K562 (cell line): Measurements from ENCODE around the gene NUCB2. TPM values are rescaled to one million over a fixed set of nuclear protein-coding genes. Genes with fewer than 3 reads are reported as not detected.
A peak's percentile ranks its signal among the peaks of the same experiment; 100 is the strongest.
"Not testable (repeated sequence)": the region's sequence is repeated elsewhere in the genome, so short reads cannot be mapped to it uniquely, and the experiment has no call there.

Experiments used
- ATAC-seq: fragments of 200-7000 bp; cut with Tn5 transposase; 3 replicates; pipeline ENCODE4 v1.9.1; 2020; ENCODE audit warnings: moderate library complexity
- BruUV-seq: library from RNA; stranded (reverse); fragments of 400-500 nt; replicated peaks from 2 replicates; lab custom pipeline; 2021; lab: Mats Ljungman, UMichigan
- CTCF ChIA-PET: fragments of 300-600 bp; formaldehyde crosslinking; extraction: SDS; loops from one replicate; lab custom pipeline; 2021; ENCODE audit warnings: low intra/inter-chr PET ratio; lab: Yijun Ruan, JAX
- POLR2A ChIA-PET: fragments of 300-600, 350-650 bp; sonication (Branson Sonifier 250); formaldehyde crosslinking; extraction: SDS; loops from one replicate; lab custom pipeline; 2021; ENCODE audit warnings: antibody characterized with exemption, inconsistent platforms; lab: Yijun Ruan, JAX
- DNase-seq, 4 experiments: peaks; one replicate each; pipeline versions ENCODE4 v3.0.0 to v3.0.0-alpha.2; 2011 to 2018; ENCODE audit warnings: low spot score in 3 of 4, mixed read lengths in 3 of 4; ENCODE audit errors: extremely low read depth in 1 of 4
- FAIRE-seq: peaks from 2 replicates; lab custom pipeline; 2011; peaks lifted over from hg19 to GRCh38; lab: Jason Lieb, UNC
- H2AFZ ChIP-seq: 2 replicates; pipeline ENCODE4 v1.6.0; 2011; ENCODE audit warnings: low read depth, low read length, control low read depth, inconsistent platforms
- H3K27ac ChIP-seq: fragments of 200-600 bp; 3 replicates; pipeline ENCODE4 v1.8.0; 2011; ENCODE audit warnings: low read depth, mild to moderate bottlenecking, control low read depth, inconsistent platforms, low read length, moderate library complexity, mixed read lengths; ENCODE audit errors: extremely low read depth
- H3K27me3 ChIP-seq, 2 experiments: fragments of 300-600 bp in 1 of 2; 2 replicates in 1 of 2; 3 replicates in 1 of 2; pipeline versions ENCODE4 v1.6.0 to v1.8.0; 2011; ENCODE audit warnings: inconsistent platforms in 2 of 2, low read length in 2 of 2, mild to moderate bottlenecking in 1 of 2, mixed read lengths in 1 of 2, moderate library complexity in 1 of 2; ENCODE audit not compliant: control insufficient read depth in 2 of 2, insufficient read depth in 2 of 2
- H3K36me3 ChIP-seq: fragments of 300-600 bp; 3 replicates; pipeline ENCODE4 v1.8.0; 2011; ENCODE audit warnings: mild to moderate bottlenecking, low read length, inconsistent platforms; ENCODE audit not compliant: control insufficient read depth, insufficient read depth
- H3K4me1 ChIP-seq, 2 experiments: fragments of 200-600 bp in 1 of 2; replicated peaks in 1 of 2; 2 replicates in 1 of 2; 3 replicates in 1 of 2; pipeline versions ENCODE4 v1.5.1 to v1.8.0; 2011; ENCODE audit warnings: inconsistent platforms in 2 of 2, low read length in 2 of 2, mild to moderate bottlenecking in 1 of 2, mixed read lengths in 1 of 2, moderate library complexity in 1 of 2; ENCODE audit not compliant: control insufficient read depth in 2 of 2, insufficient read depth in 2 of 2
- H3K4me2 ChIP-seq: 2 replicates; pipeline ENCODE4 v1.6.1; 2011; ENCODE audit warnings: low read length, control low read depth, inconsistent platforms, mixed read lengths; ENCODE audit not compliant: insufficient read depth
- H3K4me3 ChIP-seq: fragments of 200-600 bp; sonication (generic), shearing (Covaris generic); 2 replicates; pipeline ENCODE4 v1.5.1; 2016; ENCODE audit warnings: control low read depth, inconsistent platforms
- H3K79me2 ChIP-seq: fragments of 200-600 bp; 3 replicates; pipeline ENCODE4 v1.8.0; 2011; ENCODE audit warnings: low read length, inconsistent platforms; ENCODE audit not compliant: control insufficient read depth, insufficient read depth
- H3K9ac ChIP-seq, 2 experiments: 2 replicates each; pipeline versions ENCODE4 v1.6.0 to v1.6.1; 2011; ENCODE audit warnings: low read depth in 2 of 2, low read length in 2 of 2, control low read depth in 1 of 2, inconsistent platforms in 1 of 2, mild to moderate bottlenecking in 1 of 2, mixed read lengths in 1 of 2; ENCODE audit not compliant: insufficient read depth in 1 of 2
- H3K9me1 ChIP-seq: one replicate; pipeline ENCODE4 v1.6.0; 2011; ENCODE audit warnings: inconsistent platforms, mild to moderate bottlenecking, low read length, moderate library complexity; ENCODE audit not compliant: control insufficient read depth, insufficient read depth
- H3K9me3 ChIP-seq: replicated peaks from 2 replicates; pipeline ENCODE4 v1.5.1; 2011; ENCODE audit warnings: low read depth, low read length, inconsistent platforms; ENCODE audit not compliant: control insufficient read depth, insufficient read depth
- H4K20me1 ChIP-seq: replicated peaks from 2 replicates; pipeline ENCODE4 v1.6.1; 2011; ENCODE audit warnings: low read length, inconsistent platforms, mixed read lengths; ENCODE audit not compliant: control insufficient read depth, insufficient read depth
- BDP1 ChIP-seq: IDR thresholded peaks from 3 replicates; pipeline ENCODE4 v1.6.1; 2011; ENCODE audit not compliant: insufficient read length, insufficient read depth
- CXXC5 ChIP-seq: fragments of 250-450 bp; sonication (Bioruptor Pico); IDR thresholded peaks from 2 replicates; pipeline ENCODE4 v1.8.0; 2022; ENCODE audit warnings: inconsistent platforms, mild to moderate bottlenecking, moderate library complexity
- FOXM1 ChIP-seq, 2 experiments: fragments of 450-650 bp in 1 of 2; sonication (generic) in 1 of 2; formaldehyde crosslinking in 1 of 2; IDR thresholded peaks; 2 replicates each; pipeline versions ENCODE4 v1.6.1 to v1.9.0; 2017 to 2022; ENCODE audit warnings: low read depth in 2 of 2, mild to moderate bottlenecking in 2 of 2, missing genetic modification reagents in 1 of 2, moderate library complexity in 1 of 2
- MAZ ChIP-seq, 2 experiments: fragments of 450-650 bp in 1 of 2; sonication (generic) in 1 of 2; formaldehyde crosslinking; IDR thresholded peaks in 1 of 2; conservative IDR thresholded peaks in 1 of 2; 2 replicates each; pipeline versions ENCODE4 v1.4.0 to v1.5.0; 2020; ENCODE audit warnings: mild to moderate bottlenecking in 1 of 2, missing genetic modification reagents in 1 of 2
- POLR3G ChIP-seq: IDR thresholded peaks from 2 replicates; pipeline ENCODE4 v1.6.1; 2011; ENCODE audit not compliant: insufficient read length, insufficient replicate concordance; ENCODE audit errors: extremely low read depth
- SIN3B ChIP-seq: fragments of 450-650 bp; IDR thresholded peaks from 2 replicates; pipeline ENCODE4 v1.6.1; 2017; ENCODE audit warnings: low read depth, mild to moderate bottlenecking, moderate library complexity
- SOX6 ChIP-seq: fragments of 450-650 bp; IDR thresholded peaks from 2 replicates; pipeline ENCODE4 v1.6.1; 2014; ENCODE audit warnings: mild to moderate bottlenecking
- ZFPM2 ChIP-seq: fragments of 250-450 bp; sonication (Bioruptor Pico); IDR thresholded peaks from 2 replicates; pipeline ENCODE4 v1.5.1; 2022; ENCODE audit warnings: mild to moderate bottlenecking
- ZNF143 ChIP-seq: sonication (generic); formaldehyde crosslinking; IDR thresholded peaks from 2 replicates; pipeline ENCODE4 v1.9.0; 2022; ENCODE audit warnings: mild to moderate bottlenecking, missing genetic modification reagents
- WGBS: fragments of 100-300 bp; shearing (Covaris generic); methylation state at CpG from one replicate; pipeline ENCODE4 v1.1.6; 2016; ENCODE audit warnings: low coverage, mixed read lengths; ENCODE audit not compliant: insufficient coverage; ENCODE audit errors: missing lambda C conversion rate; 5-methylcytosine and 5-hydroxymethylcytosine counted together
- in situ Hi-C: fragments of 300-500 bp; cut with MboI; formaldehyde crosslinking; loops from 4 replicates; pipeline ENCODE4 v1.15.0; 2018; ENCODE audit warnings: inconsistent platforms, mixed read lengths
- intact Hi-C: fragments of 100-400 bp; cut with micrococcal nuclease; formaldehyde crosslinking; loops from 2 replicates; pipeline ENCODE4 v1.14.2; 2022
- polyA plus RNA-seq, 8 experiments: library from polyadenylated mRNA; depleted of rRNA in 4 of 8; stranded (reverse) in 5 of 8; unstranded in 3 of 8; fragments of >200 nt; fragmentation: Nextera tagmentation in 2 of 8; fragmentation: Illumina TruSeq in 1 of 8; extraction: Ambion mirVana in 2 of 8; extraction: Trizol in 1 of 8; gene quantifications; 2 replicates each; pipeline versions ENCODE4 v1.2.1 to v1.2.3, GENCODE V29; 2011 to 2014; ENCODE audit warnings: inconsistent platforms in 1 of 8, missing spikeins in 1 of 8
- total RNA-seq, 7 experiments: library from RNA; depleted of rRNA in 6 of 7; stranded (reverse); fragments of >200 nt in 6 of 7; fragmentation: Illumina TruSeq in 2 of 7; extraction: Trizol in 2 of 7; gene quantifications; 2 replicates each; pipeline versions ENCODE4 v1.2.1 to v1.2.3, GENCODE V29; 2011 to 2021; ENCODE audit warnings: low replicate concordance in 1 of 7
- TF ChIP-seq, protein P1 (sequence below), 2 experiments: IDR thresholded peaks in 1 of 2; conservative IDR thresholded peaks in 1 of 2; 2 replicates each; pipeline ENCODE4 v1.6.1; 2016; ENCODE audit warnings: low read depth in 2 of 2, mild to moderate bottlenecking in 1 of 2, missing compliant biosample characterization in 1 of 2, missing genetic modification characterization in 1 of 2, moderate library complexity in 1 of 2

The NUCB2 gene
- total and polyA plus RNA-seq, 9 of the 15 experiments (the other 6 are each of a cell fraction or from before 2014, with no cell fraction given): 54.0 to 108 (median 84.6) TPM

DNA sequence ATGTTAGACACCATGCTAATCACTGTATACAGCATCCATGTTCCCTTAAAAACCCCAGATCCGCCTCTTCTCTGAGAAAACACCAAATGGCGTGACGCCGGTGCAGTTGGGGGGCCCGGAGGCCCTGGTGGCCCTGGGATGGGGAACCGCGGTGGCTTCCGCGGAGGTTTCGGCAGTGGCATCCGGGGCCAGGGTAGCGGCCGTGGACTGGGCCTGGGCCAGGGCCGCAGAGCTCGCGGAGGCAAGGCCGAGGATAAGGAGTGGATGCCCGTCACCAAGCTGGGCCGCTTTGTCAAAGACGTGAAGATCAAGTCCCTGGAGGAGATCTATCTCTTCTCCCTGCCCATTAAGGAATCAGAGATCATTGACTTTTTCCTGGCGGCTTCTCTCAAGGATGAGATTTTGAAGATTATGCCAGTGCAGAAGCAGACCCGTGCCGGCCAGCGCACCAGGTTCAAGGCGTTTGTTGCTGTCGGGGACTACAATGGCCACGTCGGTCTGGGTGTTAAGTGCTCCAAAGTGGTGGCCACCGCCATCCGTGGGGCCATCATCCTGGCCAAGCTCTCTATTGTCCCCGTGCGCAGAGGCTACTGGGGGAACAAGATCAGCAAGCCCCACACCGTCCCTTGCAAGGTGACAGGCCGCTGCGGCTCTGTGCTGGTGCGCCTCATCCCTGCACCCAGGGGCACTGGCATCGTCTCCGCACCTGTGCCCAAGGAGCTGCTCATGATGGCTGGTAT is 48.2 kb upstream of the NUCB2 start:
- H3K36me3 ChIP-seq, H4K20me1 ChIP-seq, H3K27ac ChIP-seq, H3K79me2 ChIP-seq, ATAC-seq, BruUV-seq, H3K4me2 ChIP-seq, H3K4me1 ChIP-seq, POLR2A ChIA-PET, H3K4me3 ChIP-seq, H2AFZ ChIP-seq, H3K9me3 ChIP-seq, H3K27me3 ChIP-seq, H3K9me1 ChIP-seq, DNase-seq, FAIRE-seq, H3K9ac ChIP-seq, in situ Hi-C loops: not testable (repeated sequence)
- intact Hi-C loops: loop anchor here (5.0 kb wide), 1 partner anchor 281 kb away; no protein-coding TSS in a partner anchor
- CTCF ChIA-PET: interaction anchor here (2.2 kb wide), 1 partner anchor 277 kb away, joined by 10 read pairs; no protein-coding TSS in a partner anchor
- WGBS: 61% methylated on average over 21 of the region's 38 CpGs

DNA sequence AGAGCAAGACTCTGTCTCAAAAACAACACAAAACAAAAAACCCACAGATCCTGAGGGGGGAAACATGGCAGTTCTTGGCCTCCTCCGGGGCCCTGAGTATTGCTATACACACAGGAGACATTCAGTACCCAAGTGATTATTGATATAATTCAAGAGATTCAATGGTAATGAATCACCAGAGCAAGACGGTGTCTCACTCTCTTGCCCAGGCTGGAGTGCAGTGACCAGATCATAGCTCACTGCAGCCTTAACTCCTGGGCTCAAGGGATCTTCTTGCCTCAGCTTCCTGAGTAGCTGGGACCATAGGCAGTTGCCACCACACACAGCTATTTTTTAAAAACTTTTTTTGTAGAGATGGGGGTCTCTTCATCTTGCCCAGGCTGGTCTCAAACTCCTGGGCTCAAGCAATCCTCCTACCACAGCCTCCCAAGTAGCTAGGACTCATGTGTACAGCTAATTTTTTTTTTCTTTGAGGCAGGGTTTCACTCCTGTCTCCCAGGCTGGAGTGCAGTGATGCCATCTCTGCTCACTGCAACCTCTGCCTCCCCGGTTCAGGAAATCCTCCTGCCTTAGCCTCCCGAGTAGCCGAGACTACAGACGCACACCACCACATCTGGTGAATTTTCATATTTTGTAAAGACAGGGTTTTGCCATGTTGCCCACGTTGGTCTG is 46.9 kb upstream of the NUCB2 start:
- peak; percentile 28; the same call in 2 of the 3 replicates for ATAC-seq
- Histone ChIP-seq H3K4me2 (no peak overlapping the region), H2AFZ (no peak overlapping the region), H3K36me3 (no peaks in the 10 kb centered on the region), H3K9ac (no peak overlapping the region), H3K9me3 (no peaks in the 10 kb centered on the region), H4K20me1 (no peaks in the 10 kb centered on the region), H3K27ac (no peak overlapping the region), H3K4me1 (no peaks in the 10 kb centered on the region), H3K9me1 (no peaks in the 10 kb centered on the region), H3K4me3 (no peak overlapping the region), H3K27me3 (no peaks in the 10 kb centered on the region), H3K79me2 (no peaks in the 10 kb centered on the region)
- CTCF ChIA-PET: interaction anchor here (0.6 to 2.2 kb wide), 5 partner anchors 154 to 1615 kb away, joined by 3 to 10 read pairs (median 5); no protein-coding TSS in a partner anchor
- POLR2A ChIA-PET: interaction anchor here (1.3 kb wide), 1 partner anchor 123 kb away, joined by 3 read pairs; no protein-coding TSS in a partner anchor
- in situ Hi-C loops (loop anchor here (10.0 kb wide), 1 partner anchor 295 kb away; no protein-coding TSS in a partner anchor), intact Hi-C loops (loop anchor here (1.0 to 5.0 kb wide), 5 partner anchors 123 to 299 kb away; no protein-coding TSS in a partner anchor)
- no TSS peak for BruUV-seq
- DNase-seq: no peak
- WGBS: 41% methylated on average over 7 of the region's 7 CpGs
- no peak for FAIRE-seq
- TF ChIP-seq FOXM1 (IDR thresholded peaks at IDR 0.05; ENCODE audit: low read depth) (no peak), FOXM1 (CRISPR knock-in tag; IDR thresholded peaks at IDR 0.05; ENCODE audit: low read depth) (no peak), POLR3G (no peak), SOX6 (no peak), SIN3B (no peak), ZFPM2 (CRISPR knock-in tag) (no peak), MAZ (CRISPR knock-in tag; conservative IDR thresholded peaks at IDR 0.05 in 1 of 2, IDR thresholded peaks at IDR 0.05 in 1 of 2) (no peak), ZNF143 (no peak), BDP1 (no peak), CXXC5 (no peak)
- TF ChIP-seq, protein P1, sequence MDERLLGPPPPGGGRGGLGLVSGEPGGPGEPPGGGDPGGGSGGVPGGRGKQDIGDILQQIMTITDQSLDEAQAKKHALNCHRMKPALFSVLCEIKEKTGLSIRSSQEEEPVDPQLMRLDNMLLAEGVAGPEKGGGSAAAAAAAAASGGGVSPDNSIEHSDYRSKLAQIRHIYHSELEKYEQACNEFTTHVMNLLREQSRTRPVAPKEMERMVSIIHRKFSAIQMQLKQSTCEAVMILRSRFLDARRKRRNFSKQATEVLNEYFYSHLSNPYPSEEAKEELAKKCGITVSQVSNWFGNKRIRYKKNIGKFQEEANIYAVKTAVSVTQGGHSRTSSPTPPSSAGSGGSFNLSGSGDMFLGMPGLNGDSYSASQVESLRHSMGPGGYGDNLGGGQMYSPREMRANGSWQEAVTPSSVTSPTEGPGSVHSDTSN (CRISPR knock-in tag; IDR thresholded peaks at IDR 0.05; ENCODE audit: low read depth): no peak
- TF ChIP-seq, protein P1 (tag; conservative IDR thresholded peaks at IDR 0.05; ENCODE audit: low read depth): no peak
